ENCODE results near the gene MFAP3. TPM values are rescaled to one million over a fixed set of nuclear protein-coding genes. Genes with fewer than 3 reads are reported as not detected.

Gene MFAP3
- total RNA-seq, 1 donor from 2014 or later, result 41.7 TPM

- H3K27me3 Mint-ChIP-seq (ENCODE audit: unreplicated experiment), result no peaks in the 10 kb centered on the region
- no peak for TF ChIP-seq CTCF (IDR thresholded peaks at IDR 0.05)
- H3K36me3 Mint-ChIP-seq (ENCODE audit: unreplicated experiment), result peaks cover 34% of the 10 kb centered on the region
- H3K4me1 Mint-ChIP-seq (ENCODE audit: unreplicated experiment), result no peaks in the 10 kb centered on the region
- H3K27ac Mint-ChIP-seq (ENCODE audit: unreplicated experiment), result no peak overlapping the region
- no peak for DNase-seq (ENCODE audit: extremely low spot score, unreplicated experiment)
- H3K4me3 Mint-ChIP-seq (ENCODE audit: unreplicated experiment), result no peak overlapping the region
- H3K9me3 Mint-ChIP-seq (ENCODE audit: unreplicated experiment), result no peaks in the 10 kb centered on the region
These were observed 38.1 kb upstream of the MFAP3 start for GRCh38 chr5:154000703-154001102.

- Mint-ChIP-seq H3K36me3 (ENCODE audit: unreplicated experiment) (peaks cover 25% of the 10 kb centered on the region), H3K4me1 (ENCODE audit: unreplicated experiment) (no peaks in the 10 kb centered on the region), H3K27ac (ENCODE audit: unreplicated experiment) (no peak overlapping the region), H3K27me3 (ENCODE audit: unreplicated experiment) (no peaks in the 10 kb centered on the region), H3K9me3 (ENCODE audit: unreplicated experiment) (no peaks in the 10 kb centered on the region), H3K4me3 (ENCODE audit: unreplicated experiment) (no peak overlapping the region)
- DNase-seq (ENCODE audit: extremely low spot score, unreplicated experiment), result no peak
- TF ChIP-seq CTCF (IDR thresholded peaks at IDR 0.05), result no peak
These were observed 36.7 kb upstream of the MFAP3 start for GRCh38 chr5:154002093-154002492.

GRCh38 chr5:154002511-154003020 lies 36.2 kb upstream of the MFAP3 start:
- H3K27ac Mint-ChIP-seq (ENCODE audit: unreplicated experiment), result no peak overlapping the region
- H3K36me3 Mint-ChIP-seq (ENCODE audit: unreplicated experiment), result peaks cover 20% of the 10 kb centered on the region
- no peaks in the 10 kb centered on the region for H3K4me1 Mint-ChIP-seq (ENCODE audit: unreplicated experiment)
- H3K27me3 Mint-ChIP-seq (ENCODE audit: unreplicated experiment), result no peaks in the 10 kb centered on the region
- H3K4me3 Mint-ChIP-seq (ENCODE audit: unreplicated experiment), result no peak overlapping the region
- no peak for DNase-seq (ENCODE audit: extremely low spot score, unreplicated experiment)
- H3K9me3 Mint-ChIP-seq (ENCODE audit: unreplicated experiment), result no peaks in the 10 kb centered on the region
- TF ChIP-seq CTCF (IDR thresholded peaks at IDR 0.05), result no peak

- Mint-ChIP-seq H3K4me3 (ENCODE audit: unreplicated experiment) (no peak overlapping the region), H3K9me3 (ENCODE audit: unreplicated experiment) (no peaks in the 10 kb centered on the region), H3K4me1 (ENCODE audit: unreplicated experiment) (no peaks in the 10 kb centered on the region), H3K27me3 (ENCODE audit: unreplicated experiment) (no peaks in the 10 kb centered on the region), H3K36me3 (ENCODE audit: unreplicated experiment) (peaks cover 23% of the 10 kb centered on the region), H3K27ac (ENCODE audit: unreplicated experiment) (no peak overlapping the region)
- TF ChIP-seq CTCF (IDR thresholded peaks at IDR 0.05), result no peak
- DNase-seq (ENCODE audit: extremely low spot score, unreplicated experiment), result no peak
These were observed 33.1 kb upstream of the MFAP3 start for GRCh38 chr5:154005648-154006047.

GRCh38 chr5:154010660-154011059 lies 28.1 kb upstream of the MFAP3 start:
- H3K4me3 Mint-ChIP-seq (ENCODE audit: unreplicated experiment), result no peak overlapping the region
- H3K4me1 Mint-ChIP-seq (ENCODE audit: unreplicated experiment), result no peaks in the 10 kb centered on the region
- no peaks in the 10 kb centered on the region for H3K9me3 Mint-ChIP-seq (ENCODE audit: unreplicated experiment)
- peaks cover 26% of the 10 kb centered on the region for H3K36me3 Mint-ChIP-seq (ENCODE audit: unreplicated experiment)
- H3K27ac Mint-ChIP-seq (ENCODE audit: unreplicated experiment), result no peak overlapping the region
- no peak for DNase-seq (ENCODE audit: extremely low spot score, unreplicated experiment)
- no peaks in the 10 kb centered on the region for H3K27me3 Mint-ChIP-seq (ENCODE audit: unreplicated experiment)
- TF ChIP-seq CTCF (IDR thresholded peaks at IDR 0.05), result no peak

Measured in osteocyte (in vitro differentiated cells).